Glomerular visceral epithelial cell (primary cell): ENCODE data around the gene PRKCQ.
"Not testable (repeated sequence)": the region's sequence is repeated elsewhere in the genome, so short reads cannot be mapped to it uniquely, and the experiment has no call there.

Source experiments
- DNase-seq: peaks from one replicate; pipeline ENCODE4 v3.0.0-alpha.2; 2016; ENCODE audit errors: extremely low spot score

PRKCQ gene

GRCh38 chr10:6385665-6386064, 194.4 kb downstream of the PRKCQ start:
- peak; percentile 52 for DNase-seq

GRCh38 chr10:6384847-6385246, 195.2 kb downstream of the PRKCQ start:
- no peak for DNase-seq

- no peak for DNase-seq
These were observed 196.0 kb downstream of the PRKCQ start for GRCh38 chr10:6384031-6384430.

GRCh38 chr10:6383096-6383812, 196.8 kb downstream of the PRKCQ start:
- no peak for DNase-seq

- no peak for DNase-seq
These were observed 198.0 kb downstream of the PRKCQ start for GRCh38 chr10:6382081-6382480.

GRCh38 chr10:6380478-6380877, 199.6 kb downstream of the PRKCQ start:
- not testable (repeated sequence) for DNase-seq

GRCh38 chr10:6379015-6379776, 200.9 kb downstream of the PRKCQ start:
- DNase-seq, result no peak
